Measurements from ENCODE around the gene RTP4. TPM values are rescaled to one million over a fixed set of nuclear protein-coding genes. Genes with fewer than 3 reads are reported as not detected.

The RTP4 gene
- total and polyA plus RNA-seq, 10 of the 15 experiments (the other 5 are each of a cell fraction or from before 2014, with no cell fraction given): 2.2 to 6.5 (median 3.9) TPM

GRCh38 chr3:187321766-187322165, 46.4 kb upstream of the RTP4 start:
- H3K4me3 ChIP-seq: no peak overlapping the region
- H3K27ac ChIP-seq (ENCODE audit: control insufficient read depth, insufficient read depth): no peak overlapping the region
- intact Hi-C loops (cut with micrococcal nuclease; ENCODE audit: unreplicated experiment): no loop called here
- ChIA-PET RAD21 (ENCODE audit: unreplicated experiment) (interaction anchor here (1.3 to 8.5 kb wide), 2 partner anchors 357 to 393 kb away, joined by 3 to 219 read pairs; no protein-coding TSS in a partner anchor), POLR2A (no interaction called here), SMC1A (ENCODE audit: uncharacterized antibody, unreplicated experiment) (interaction anchor here (1.0 to 10.5 kb wide), 6 partner anchors 11 to 358 kb away, joined by 3 to 231 read pairs (median 4); no protein-coding TSS in a partner anchor), CTCF (interaction anchor here (1.2 to 12.2 kb wide), 4 partner anchors 104 to 394 kb away, joined by 3 to 519 read pairs (median 18); partner anchors contain the start of gene SST)
- H4K20me1 ChIP-seq (ENCODE audit: control insufficient read depth, insufficient read depth): no peaks in the 10 kb centered on the region
- H2AFZ ChIP-seq (ENCODE audit: control insufficient read depth, low read depth, low read length): no peak overlapping the region
- no peak overlapping the region for H3K4me2 ChIP-seq (ENCODE audit: control insufficient read depth, insufficient read depth)
- H3K79me2 ChIP-seq (ENCODE audit: control insufficient read depth, insufficient read depth, low read length): no peaks in the 10 kb centered on the region
- no peak overlapping the region for H3K9ac ChIP-seq (ENCODE audit: control insufficient read depth, insufficient read depth, low read length)
- H3K27me3 ChIP-seq (replicated peaks in 1 of 2; ENCODE audit: control insufficient read depth in 2 of 2, insufficient read depth in 2 of 2, low read length in 1 of 2): peaks cover 0 to 3% of the 10 kb centered on the region in 2 experiments; a peak in 1 of 4 replicates
- no peaks in the 10 kb centered on the region for H3K4me1 ChIP-seq (ENCODE audit: control insufficient read depth, insufficient read depth, low read length)
- in situ Hi-C loops (cut with MboI): no loop called here
- no peak for ATAC-seq
- FAIRE-seq: no peak
- 0% methylated on average over 1 of the region's 1 CpG for WGBS (ENCODE audit: insufficient coverage, insufficient replicate concordance, low lambda C conversion rate, missing lambda C conversion rate)
- TF ChIP-seq POLR2AphosphoS2 (IDR thresholded peaks at IDR 0.05; ENCODE audit: low read depth, low read length) (no peak), STAT1 (conservative IDR thresholded peaks at IDR 0.05) (no peak), ZNF622 (IDR thresholded peaks at IDR 0.05) (no peak), RELA (IDR thresholded peaks at IDR 0.05; ENCODE audit: borderline replicate concordance, partially characterized antibody) (no peak)
- TF ChIP-seq, protein P1, sequence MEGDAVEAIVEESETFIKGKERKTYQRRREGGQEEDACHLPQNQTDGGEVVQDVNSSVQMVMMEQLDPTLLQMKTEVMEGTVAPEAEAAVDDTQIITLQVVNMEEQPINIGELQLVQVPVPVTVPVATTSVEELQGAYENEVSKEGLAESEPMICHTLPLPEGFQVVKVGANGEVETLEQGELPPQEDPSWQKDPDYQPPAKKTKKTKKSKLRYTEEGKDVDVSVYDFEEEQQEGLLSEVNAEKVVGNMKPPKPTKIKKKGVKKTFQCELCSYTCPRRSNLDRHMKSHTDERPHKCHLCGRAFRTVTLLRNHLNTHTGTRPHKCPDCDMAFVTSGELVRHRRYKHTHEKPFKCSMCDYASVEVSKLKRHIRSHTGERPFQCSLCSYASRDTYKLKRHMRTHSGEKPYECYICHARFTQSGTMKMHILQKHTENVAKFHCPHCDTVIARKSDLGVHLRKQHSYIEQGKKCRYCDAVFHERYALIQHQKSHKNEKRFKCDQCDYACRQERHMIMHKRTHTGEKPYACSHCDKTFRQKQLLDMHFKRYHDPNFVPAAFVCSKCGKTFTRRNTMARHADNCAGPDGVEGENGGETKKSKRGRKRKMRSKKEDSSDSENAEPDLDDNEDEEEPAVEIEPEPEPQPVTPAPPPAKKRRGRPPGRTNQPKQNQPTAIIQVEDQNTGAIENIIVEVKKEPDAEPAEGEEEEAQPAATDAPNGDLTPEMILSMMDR (IDR thresholded peaks at IDR 0.05 in 2 of 3, conservative IDR thresholded peaks at IDR 0.05 in 1 of 3; ENCODE audit: control insufficient read depth in 2 of 3, extremely low read depth in 1 of 3, insufficient read depth in 1 of 3, low read depth in 3 of 3, low read length in 3 of 3): no peak
- TF ChIP-seq, protein P2, sequence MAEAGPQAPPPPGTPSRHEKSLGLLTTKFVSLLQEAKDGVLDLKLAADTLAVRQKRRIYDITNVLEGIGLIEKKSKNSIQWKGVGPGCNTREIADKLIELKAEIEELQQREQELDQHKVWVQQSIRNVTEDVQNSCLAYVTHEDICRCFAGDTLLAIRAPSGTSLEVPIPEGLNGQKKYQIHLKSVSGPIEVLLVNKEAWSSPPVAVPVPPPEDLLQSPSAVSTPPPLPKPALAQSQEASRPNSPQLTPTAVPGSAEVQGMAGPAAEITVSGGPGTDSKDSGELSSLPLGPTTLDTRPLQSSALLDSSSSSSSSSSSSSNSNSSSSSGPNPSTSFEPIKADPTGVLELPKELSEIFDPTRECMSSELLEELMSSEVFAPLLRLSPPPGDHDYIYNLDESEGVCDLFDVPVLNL (IDR thresholded peaks at IDR 0.05; ENCODE audit: low read depth, low read length): no peak
- BruUV-seq (replicated peaks): no TSS peak
- no peak for DNase-seq (ENCODE audit: low read depth, low spot score)
- no peaks in the 10 kb centered on the region for H3K9me3 ChIP-seq (replicated peaks; ENCODE audit: control insufficient read depth, insufficient read depth, low read length)
- H3K36me3 ChIP-seq (ENCODE audit: control insufficient read depth in 2 of 2, insufficient read depth in 2 of 2, low read length in 1 of 2): no peaks in the 10 kb centered on the region
